ENCODE measurements around the gene ECE2. TPM values are rescaled to one million over a fixed set of nuclear protein-coding genes. Genes with fewer than 3 reads are reported as not detected.

ECE2 gene
- total and polyA plus RNA-seq, 10 of the 15 experiments (the other 5 are each of a cell fraction or from before 2014, with no cell fraction given), result not detected

DNA sequence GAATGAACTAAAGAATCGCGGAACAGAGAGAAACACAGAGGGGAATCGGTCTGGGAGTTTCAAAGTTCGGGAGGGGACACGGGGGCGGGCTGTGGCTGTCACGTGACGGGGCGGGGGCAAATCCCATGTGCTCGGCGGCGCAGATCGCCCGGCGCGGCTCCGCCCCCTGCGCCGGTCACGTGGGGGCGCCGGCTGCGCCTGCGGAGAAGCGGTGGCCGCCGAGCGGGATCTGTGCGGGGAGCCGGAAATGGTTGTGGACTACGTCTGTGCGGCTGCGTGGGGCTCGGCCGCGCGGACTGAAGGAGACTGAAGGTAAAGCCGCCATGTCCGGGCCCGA lies 38.5 kb downstream of the ECE2 start, which contains the start of gene EIF4G1:
TSS of gene EIF4G1 (plus strand) at position 244 of the 337 bp plus-strand sequence. CDS start 1,191 bp downstream, outside the sequence.
- POLR2A ChIA-PET, result no interaction called here
- intact Hi-C loops (cut with micrococcal nuclease; ENCODE audit: unreplicated experiment), result loop anchor here (2.0 kb wide), 1 partner anchor 16 kb away; the partner anchor contains the start of gene PSMD2
- peak; percentile 93 for FAIRE-seq
- Histone ChIP-seq H3K4me1 (ENCODE audit: control insufficient read depth, insufficient read depth, low read length) (0 out of 2 replicates have a peak, but pooled peaks cover 3% of the 10 kb centered on the region), H3K4me3 (peak within 1 kb of the TSS; percentile 100), H3K9me3 (replicated peaks; ENCODE audit: control insufficient read depth, insufficient read depth, low read length) (no peaks in the 10 kb centered on the region), H3K27ac (ENCODE audit: control insufficient read depth, insufficient read depth) (peak within 1 kb of the TSS; percentile 92), H3K79me2 (ENCODE audit: control insufficient read depth, insufficient read depth, low read length) (peaks cover 46% of the 10 kb centered on the region), H4K20me1 (ENCODE audit: control insufficient read depth, insufficient read depth) (peaks cover 12% of the 10 kb centered on the region), H3K36me3 (ENCODE audit: control insufficient read depth in 2 of 2, insufficient read depth in 2 of 2, low read length in 1 of 2) (peaks cover 4 to 17% of the 10 kb centered on the region in 2 experiments), H3K9ac (ENCODE audit: control insufficient read depth, insufficient read depth, low read length) (peak within 1 kb of the TSS; percentile 99), H3K27me3 (replicated peaks in 1 of 2; ENCODE audit: control insufficient read depth in 2 of 2, insufficient read depth in 2 of 2, low read length in 1 of 2) (no peaks in the 10 kb centered on the region), H2AFZ (ENCODE audit: control insufficient read depth, low read depth, low read length) (peak within 1 kb of the TSS; percentile 92), H3K4me2 (ENCODE audit: control insufficient read depth, insufficient read depth) (peak within 1 kb of the TSS; percentile 95)
- WGBS (ENCODE audit: insufficient coverage, insufficient replicate concordance, low lambda C conversion rate, missing lambda C conversion rate), result under 1% methylated on average over 32 of the region's 40 CpGs
- RAD21 ChIA-PET (ENCODE audit: unreplicated experiment), result no interaction called here
- BruUV-seq (replicated peaks), result no TSS peak
- CTCF ChIA-PET, result no interaction called here
- DNase-seq (ENCODE audit: low read depth, low spot score), result peak; percentile 61
- SMC1A ChIA-PET (ENCODE audit: uncharacterized antibody, unreplicated experiment), result no interaction called here
- ATAC-seq, result peak; percentile 88
- in situ Hi-C loops (cut with MboI), result no loop called here
- TF ChIP-seq CBFB (IDR thresholded peaks at IDR 0.05; ENCODE audit: low read depth) (peak; percentile 38; the same call in 1 of the 2 replicates), RAD51 (IDR thresholded peaks at IDR 0.05) (peak; percentile 97), SP1 (IDR thresholded peaks at IDR 0.05; ENCODE audit: low read depth, low read length) (peak; percentile 58), POLR2AphosphoS5 (IDR thresholded peaks at IDR 0.05; ENCODE audit: low read length) (peak; percentile 83), EGR1 (IDR thresholded peaks at IDR 0.05; ENCODE audit: borderline replicate concordance in 1 of 2, low read depth in 2 of 2, low read length in 2 of 2) (peak; percentile 52 to 80), TAF1 (IDR thresholded peaks at IDR 0.05; ENCODE audit: borderline replicate concordance, low read depth, low read length) (peak; percentile 89), POLR2A (IDR thresholded peaks at IDR 0.05; ENCODE audit: low read depth, low read length) (peak; percentile 86), USF1 (IDR thresholded peaks at IDR 0.05; ENCODE audit: borderline replicate concordance, extremely low read length, insufficient read depth, low read depth, low read length) (peak; percentile 98), YY1 (IDR thresholded peaks at IDR 0.05; ENCODE audit: low read depth, low read length) (peak; percentile 88; the same call in 1 of the 2 replicates), BHLHE40 (IDR thresholded peaks at IDR 0.05; ENCODE audit: borderline replicate concordance in 1 of 2, low read depth in 2 of 2, low read length in 1 of 2) (peak; percentile 79 to 95; a peak in 3 of 4 replicates), SUZ12 (IDR thresholded peaks at IDR 0.05; ENCODE audit: unreplicated experiment) (no peak), MEF2A (IDR thresholded peaks at IDR 0.05; ENCODE audit: insufficient read depth, low read depth, low read length) (0 out of 2 replicates have a peak, but pooled peaks have one; percentile 7), NRF1 (conservative IDR thresholded peaks at IDR 0.05; ENCODE audit: low read depth, low read length) (peak; percentile 84), YBX1 (IDR thresholded peaks at IDR 0.05) (no peak), TCF12 (IDR thresholded peaks at IDR 0.05; ENCODE audit: low read depth, low read length) (peak; percentile 47; the same call in 1 of the 2 replicates), MTA3 (IDR thresholded peaks at IDR 0.05; ENCODE audit: borderline replicate concordance, low read length) (no peak), SREBF2 (IDR thresholded peaks at IDR 0.05; ENCODE audit: low read length) (no peak), SMC3 (IDR thresholded peaks at IDR 0.05; ENCODE audit: borderline replicate concordance, low read length) (no peak), USF2 (IDR thresholded peaks at IDR 0.05; ENCODE audit: borderline replicate concordance, low read depth, low read length) (peak; percentile 98), IKZF1 (conservative IDR thresholded peaks at IDR 0.05) (peak; percentile 60; the same call in 1 of the 2 replicates), CBX3 (IDR thresholded peaks at IDR 0.05; ENCODE audit: borderline replicate concordance, low read depth) (no peak), CREB1 (IDR thresholded peaks at IDR 0.05; ENCODE audit: low read depth) (0 out of 2 replicates have a peak, but pooled peaks have one; percentile 11), ZSCAN29 (IDR thresholded peaks at IDR 0.05) (no peak)
